ENCODE data around the gene SORT1.

GRCh38 chr1:109281680-109282496 is 115.8 kb downstream of the SORT1 start:
- TF ChIP-seq, protein P1, sequence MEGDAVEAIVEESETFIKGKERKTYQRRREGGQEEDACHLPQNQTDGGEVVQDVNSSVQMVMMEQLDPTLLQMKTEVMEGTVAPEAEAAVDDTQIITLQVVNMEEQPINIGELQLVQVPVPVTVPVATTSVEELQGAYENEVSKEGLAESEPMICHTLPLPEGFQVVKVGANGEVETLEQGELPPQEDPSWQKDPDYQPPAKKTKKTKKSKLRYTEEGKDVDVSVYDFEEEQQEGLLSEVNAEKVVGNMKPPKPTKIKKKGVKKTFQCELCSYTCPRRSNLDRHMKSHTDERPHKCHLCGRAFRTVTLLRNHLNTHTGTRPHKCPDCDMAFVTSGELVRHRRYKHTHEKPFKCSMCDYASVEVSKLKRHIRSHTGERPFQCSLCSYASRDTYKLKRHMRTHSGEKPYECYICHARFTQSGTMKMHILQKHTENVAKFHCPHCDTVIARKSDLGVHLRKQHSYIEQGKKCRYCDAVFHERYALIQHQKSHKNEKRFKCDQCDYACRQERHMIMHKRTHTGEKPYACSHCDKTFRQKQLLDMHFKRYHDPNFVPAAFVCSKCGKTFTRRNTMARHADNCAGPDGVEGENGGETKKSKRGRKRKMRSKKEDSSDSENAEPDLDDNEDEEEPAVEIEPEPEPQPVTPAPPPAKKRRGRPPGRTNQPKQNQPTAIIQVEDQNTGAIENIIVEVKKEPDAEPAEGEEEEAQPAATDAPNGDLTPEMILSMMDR (conservative IDR thresholded peaks at IDR 0.05; ENCODE audit: low read length): no peak
- no peak for TF ChIP-seq EZH2phosphoT487 (IDR thresholded peaks at IDR 0.05; ENCODE audit: borderline replicate concordance, low read depth, low read length)
